Activated naive CD4-positive, alpha-beta T cell treated with anti-CD3 and anti-CD28 coated beads for 36 hours (primary cell): ENCODE measurements around the gene PXMP4. TPM values are rescaled to one million over a fixed set of nuclear protein-coding genes. Genes with fewer than 3 reads are reported as not detected.

ENCODE experiments used
- CTCF ChIA-PET: fragments of 350-600 bp; sonication (Branson Sonifier 250); formaldehyde crosslinking; loops from one replicate; lab custom pipeline; 2021; ENCODE audit warnings: antibody characterized with exemption; lab: Charles Lee
- DNase-seq: peaks from one replicate; pipeline ENCODE4 v3.0.0-alpha.2; 2020
- H3K27ac Mint-ChIP-seq: one replicate; pipeline ENCODE4 v1.8.0; 2021; ENCODE audit warnings: mild to moderate bottlenecking, mixed read lengths
- H3K27me3 Mint-ChIP-seq: one replicate; pipeline ENCODE4 v1.8.0; 2021; ENCODE audit warnings: low read depth, mixed read lengths
- H3K36me3 Mint-ChIP-seq: one replicate; pipeline ENCODE4 v1.8.0; 2021; ENCODE audit warnings: low read depth, mixed read lengths
- H3K4me1 Mint-ChIP-seq: one replicate; pipeline ENCODE4 v1.8.0; 2021; ENCODE audit warnings: low read depth, mixed read lengths
- H3K4me3 Mint-ChIP-seq: one replicate; pipeline ENCODE4 v1.8.0; 2021; ENCODE audit warnings: mild to moderate bottlenecking, moderate library complexity, mixed read lengths
- H3K9me3 Mint-ChIP-seq: one replicate; pipeline ENCODE4 v1.8.0; 2021; ENCODE audit warnings: mixed read lengths
- intact Hi-C: fragments of 100-400 bp; cut with micrococcal nuclease; formaldehyde crosslinking; loops from one replicate; pipeline ENCODE4 v1.15.1; 2023
- total RNA-seq, 2 experiments: library from RNA; stranded (reverse); gene quantifications; one replicate each; pipeline ENCODE4 v1.2.3, GENCODE V29; 2021

Gene PXMP4
- total RNA-seq, 2 experiments from 2014 or later = 9.5 to 10.3 TPM

- Mint-ChIP-seq H3K4me3 (peak within 1 kb of the TSS; percentile 87), H3K27me3 (no peaks in the 10 kb centered on the region), H3K4me1 (peaks cover 62% of the 10 kb centered on the region), H3K9me3 (no peaks in the 10 kb centered on the region), H3K27ac (peak within 1 kb of the TSS; percentile 88), H3K36me3 (peaks cover 25% of the 10 kb centered on the region)
- intact Hi-C loops = loop anchor here (1.0 to 5.0 kb wide), 8 partner anchors 12 to 426 kb away; partner anchors contain the start of genes ACTL10, CHMP4B, EIF2S2 and NECAB3
- DNase-seq = peak; percentile 97
- CTCF ChIA-PET = interaction anchor here (1.4 to 1.8 kb wide), 3 partner anchors 15 to 46 kb away, joined by 5 to 13 read pairs (median 8); partner anchors contain the start of gene ZNF341
Measured at GRCh38 chr20:33686100-33686983, 33.8 kb downstream of the PXMP4 start, which contains the start of gene E2F1. E2F1 (minus strand) TSS chr20:33686385; CDS start chr20:33686264, 121 bp downstream.

GRCh38 chr20:33685328-33686099 lies 34.6 kb downstream of the PXMP4 start:
- intact Hi-C loops = loop anchor here (1.0 to 5.0 kb wide), 8 partner anchors 11 to 427 kb away; partner anchors contain the start of genes ACTL10, CHMP4B, EIF2S2 and NECAB3
- H3K36me3 Mint-ChIP-seq = peaks cover 32% of the 10 kb centered on the region

GRCh38 chr20:33684533-33685327 lies 35.4 kb downstream of the PXMP4 start:
- peaks cover 39% of the 10 kb centered on the region for H3K36me3 Mint-ChIP-seq
- peak overlapping the region; percentile 44 for H3K27ac Mint-ChIP-seq
- H3K27me3 Mint-ChIP-seq = no peaks in the 10 kb centered on the region
- intact Hi-C loops = loop anchor here (5.0 kb wide), 1 partner anchor 93 kb away; no protein-coding TSS in a partner anchor
- CTCF ChIA-PET = interaction anchor here (0.8 to 1.7 kb wide), 3 partner anchors 16 to 194 kb away, joined by 3 to 13 read pairs (median 3); partner anchors contain the start of gene CBFA2T2
- peak overlapping the region; percentile 87 for H3K4me3 Mint-ChIP-seq
- peaks cover 69% of the 10 kb centered on the region for H3K4me1 Mint-ChIP-seq
- no peaks in the 10 kb centered on the region for H3K9me3 Mint-ChIP-seq
- no peak for DNase-seq

More at GRCh38 chr20:33685328-33686099, 34.6 kb downstream of the PXMP4 start:
- CTCF ChIA-PET = interaction anchor here (0.9 to 1.7 kb wide), 2 partner anchors 17 to 195 kb away, joined by 3 to 13 read pairs; partner anchors contain the start of gene CBFA2T2
- Mint-ChIP-seq H3K4me1 (peaks cover 69% of the 10 kb centered on the region), H3K27ac (peak overlapping the region; percentile 88), H3K9me3 (no peaks in the 10 kb centered on the region), H3K27me3 (no peaks in the 10 kb centered on the region), H3K4me3 (peak overlapping the region; percentile 87)
- peak; percentile 82 for DNase-seq

- H3K9me3 Mint-ChIP-seq = no peaks in the 10 kb centered on the region
- peaks cover 66% of the 10 kb centered on the region for H3K36me3 Mint-ChIP-seq
- DNase-seq = no peak
- H3K27ac Mint-ChIP-seq = no peak overlapping the region
- CTCF ChIA-PET = interaction anchor here (5.5 kb wide), 1 partner anchor 14 kb away, joined by 36 read pairs; the partner anchor contains the start of gene ACTL10
- intact Hi-C loops = no loop called here
- H3K4me3 Mint-ChIP-seq = no peak overlapping the region
- H3K27me3 Mint-ChIP-seq = no peaks in the 10 kb centered on the region
- H3K4me1 Mint-ChIP-seq = peaks cover 58% of the 10 kb centered on the region
Measured at GRCh38 chr20:33681728-33682353, 38.3 kb downstream of the PXMP4 start.

- no peak for DNase-seq
- intact Hi-C loops = no loop called here
- CTCF ChIA-PET = interaction anchor here (5.5 kb wide), 1 partner anchor 13 kb away, joined by 36 read pairs; the partner anchor contains the start of gene ACTL10
- H3K9me3 Mint-ChIP-seq = no peaks in the 10 kb centered on the region
- no peak overlapping the region for H3K4me3 Mint-ChIP-seq
- no peak overlapping the region for H3K27ac Mint-ChIP-seq
- no peaks in the 10 kb centered on the region for H3K27me3 Mint-ChIP-seq
- H3K36me3 Mint-ChIP-seq = peaks cover 71% of the 10 kb centered on the region
- H3K4me1 Mint-ChIP-seq = peaks cover 54% of the 10 kb centered on the region
Measured at GRCh38 chr20:33681288-33681687, 38.8 kb downstream of the PXMP4 start.

GRCh38 chr20:33680686-33681085 lies 39.4 kb downstream of the PXMP4 start:
- Mint-ChIP-seq H3K9me3 (no peaks in the 10 kb centered on the region), H3K4me1 (peaks cover 56% of the 10 kb centered on the region), H3K27me3 (no peaks in the 10 kb centered on the region), H3K4me3 (no peak overlapping the region), H3K36me3 (peaks cover 71% of the 10 kb centered on the region), H3K27ac (peak overlapping the region; percentile 8)
- DNase-seq = no peak
- CTCF ChIA-PET = interaction anchor here (5.5 kb wide), 1 partner anchor 13 kb away, joined by 36 read pairs; the partner anchor contains the start of gene ACTL10
- intact Hi-C loops = no loop called here

- peak; percentile 62 for DNase-seq
- Mint-ChIP-seq H3K27me3 (no peaks in the 10 kb centered on the region), H3K4me1 (peaks cover 58% of the 10 kb centered on the region), H3K9me3 (no peaks in the 10 kb centered on the region), H3K36me3 (peaks cover 67% of the 10 kb centered on the region), H3K27ac (peak overlapping the region; percentile 54), H3K4me3 (no peak overlapping the region)
- intact Hi-C loops = loop anchor here (2.0 kb wide), 1 partner anchor 17 kb away; the partner anchor contains the start of gene C20orf144
- CTCF ChIA-PET = interaction anchor here (0.8 to 5.5 kb wide), 5 partner anchors 12 to 223 kb away, joined by 3 to 36 read pairs (median 3); partner anchors contain the start of genes ACTL10 and ZNF341
Measured at GRCh38 chr20:33679758-33680485, 40.2 kb downstream of the PXMP4 start.

- Mint-ChIP-seq H3K9me3 (no peaks in the 10 kb centered on the region), H3K36me3 (peaks cover 61% of the 10 kb centered on the region), H3K4me1 (peaks cover 58% of the 10 kb centered on the region), H3K4me3 (no peak overlapping the region), H3K27ac (no peak overlapping the region), H3K27me3 (no peaks in the 10 kb centered on the region)
- no peak for DNase-seq
- CTCF ChIA-PET = interaction anchor here (5.5 kb wide), 1 partner anchor 10 kb away, joined by 36 read pairs; the partner anchor contains the start of gene ACTL10
- intact Hi-C loops = loop anchor here (2.0 kb wide), 1 partner anchor 15 kb away; the partner anchor contains the start of gene C20orf144
Measured at GRCh38 chr20:33677991-33678702, 42.0 kb downstream of the PXMP4 start.

GRCh38 chr20:33676652-33677645 lies 43.2 kb downstream of the PXMP4 start:
- no peak for DNase-seq
- no peaks in the 10 kb centered on the region for H3K27me3 Mint-ChIP-seq
- H3K9me3 Mint-ChIP-seq = no peaks in the 10 kb centered on the region
- no peak overlapping the region for H3K27ac Mint-ChIP-seq
- H3K4me1 Mint-ChIP-seq = peaks cover 54% of the 10 kb centered on the region
- CTCF ChIA-PET = interaction anchor here (5.5 kb wide), 1 partner anchor 9 kb away, joined by 36 read pairs; the partner anchor contains the start of gene ACTL10
- peaks cover 49% of the 10 kb centered on the region for H3K36me3 Mint-ChIP-seq
- intact Hi-C loops = no loop called here
- H3K4me3 Mint-ChIP-seq = no peak overlapping the region
